ENCODE data around the gene ASTN2. TPM values are rescaled to one million over a fixed set of nuclear protein-coding genes. Genes with fewer than 3 reads are reported as not detected.

Gene ASTN2
- total RNA-seq, 4 donors from 2014 or later: 0.94 to 5.6 (median 3.7) TPM

- Histone ChIP-seq H3K9me3 (no peaks in the 10 kb centered on the region), H3K4me1 (peaks cover 4 to 5% of the 10 kb centered on the region in 2 donors), H3K27ac (no peak overlapping the region), H3K4me3 (replicated peaks in 1 of 3) (no peak overlapping the region), H3K36me3 (no peaks in the 10 kb centered on the region), H3K27me3 (no peaks in the 10 kb centered on the region)
- TF ChIP-seq CTCF (IDR thresholded peaks at IDR 0.05): no peak
- no peak for TF ChIP-seq POLR2A (IDR thresholded peaks at IDR 0.05)
- 75 to 87% methylated on average over 2 of the region's 2 CpGs for WGBS, 2 donors
- intact Hi-C loops (cut with DNase I): loop anchor here (10.0 kb wide), 1 partner anchor 1063 kb away; no protein-coding TSS in a partner anchor
- DNase-seq: no peak
These were observed 756.6 kb downstream of the ASTN2 start for GRCh38 chr9:116658265-116658664.

DNA sequence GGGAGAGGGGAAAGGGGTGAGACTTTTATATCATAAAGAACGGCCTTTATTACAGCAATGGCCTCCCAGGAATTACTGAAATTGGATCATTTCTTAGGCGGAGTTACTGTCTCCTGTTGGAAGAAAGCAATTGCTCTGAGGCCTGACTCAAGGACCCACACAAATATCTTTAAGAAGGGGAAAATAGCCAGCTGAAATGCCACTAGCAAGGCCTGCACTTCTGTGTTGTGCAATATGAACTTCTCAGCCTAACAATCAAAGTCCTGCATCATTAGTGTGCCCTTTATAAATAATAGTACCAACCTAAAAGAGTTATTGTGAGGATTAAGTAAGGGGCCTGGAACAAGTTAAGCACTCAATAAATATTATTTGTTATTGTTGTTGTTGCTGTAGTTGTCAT is 757.9 kb downstream of the ASTN2 start:
- WGBS, 2 donors: 71 to 73% methylated on average over 2 of the region's 2 CpGs
- DNase-seq: no peak
- no peaks in the 10 kb centered on the region for H3K36me3 ChIP-seq
- H3K4me3 ChIP-seq (replicated peaks in 1 of 3): no peak overlapping the region
- intact Hi-C loops (cut with DNase I): loop anchor here (10.0 kb wide), 1 partner anchor 1062 kb away; no protein-coding TSS in a partner anchor
- peaks cover 4 to 5% of the 10 kb centered on the region in 2 donors for H3K4me1 ChIP-seq
- TF ChIP-seq POLR2A (IDR thresholded peaks at IDR 0.05): no peak
- no peak for TF ChIP-seq CTCF (IDR thresholded peaks at IDR 0.05)
- no peaks in the 10 kb centered on the region for H3K9me3 ChIP-seq
- H3K27me3 ChIP-seq: no peaks in the 10 kb centered on the region
- peak overlapping the region in 1 of 3 donors; percentile 24 for H3K27ac ChIP-seq

DNA sequence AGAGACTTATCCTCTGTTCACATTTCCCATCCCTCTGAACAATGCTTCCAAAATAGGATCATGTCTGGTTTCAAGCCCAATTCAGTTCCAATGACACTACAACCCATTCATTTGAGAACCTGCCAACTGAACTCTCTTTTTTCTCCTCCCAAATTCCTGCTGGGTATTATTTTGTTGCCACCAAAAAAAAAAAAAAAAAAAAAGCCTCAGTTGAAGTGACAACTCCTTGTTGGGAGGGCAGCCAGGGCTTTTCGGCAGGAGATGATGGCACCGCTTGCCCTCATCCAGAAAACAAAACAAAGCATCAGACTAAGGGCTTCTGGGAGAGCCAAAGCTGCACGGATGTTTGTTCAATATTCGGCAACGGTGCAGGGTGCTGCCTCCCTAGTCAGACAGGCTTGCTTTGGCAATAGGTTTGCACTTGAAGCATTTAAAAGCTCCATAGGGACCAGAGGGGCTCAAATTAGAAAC is 758.3 kb downstream of the ASTN2 start:
- no peaks in the 10 kb centered on the region for H3K36me3 ChIP-seq
- TF ChIP-seq POLR2A (IDR thresholded peaks at IDR 0.05) (no peak), CTCF (IDR thresholded peaks at IDR 0.05) (no peak)
- H3K4me3 ChIP-seq (replicated peaks in 1 of 3): no peak overlapping the region
- H3K9me3 ChIP-seq: no peaks in the 10 kb centered on the region
- H3K27ac ChIP-seq: peak overlapping the region in 1 of 3 donors; percentile 24
- no peaks in the 10 kb centered on the region for H3K27me3 ChIP-seq
- peaks cover 4 to 5% of the 10 kb centered on the region in 2 donors for H3K4me1 ChIP-seq
- peak; percentile 30 to 31 for DNase-seq
- 14 to 26% methylated on average over 5 of the region's 5 CpGs for WGBS, 2 donors
- intact Hi-C loops (cut with DNase I): loop anchor here (10.0 kb wide), 1 partner anchor 1062 kb away; no protein-coding TSS in a partner anchor

- no peaks in the 10 kb centered on the region for H3K9me3 ChIP-seq
- 69 to 73% methylated on average over 3 of the region's 3 CpGs for WGBS, 2 donors
- H3K27me3 ChIP-seq: no peaks in the 10 kb centered on the region
- intact Hi-C loops (cut with DNase I): loop anchor here (10.0 kb wide), 1 partner anchor 1059 kb away; no protein-coding TSS in a partner anchor
- peaks cover 4 to 5% of the 10 kb centered on the region in 2 donors for H3K4me1 ChIP-seq
- H3K36me3 ChIP-seq: no peaks in the 10 kb centered on the region
- no peak for DNase-seq
- no peak overlapping the region for H3K4me3 ChIP-seq (replicated peaks in 1 of 3)
- H3K27ac ChIP-seq: no peak overlapping the region
- TF ChIP-seq POLR2A (IDR thresholded peaks at IDR 0.05): no peak
- TF ChIP-seq CTCF (IDR thresholded peaks at IDR 0.05): no peak
These were observed 760.9 kb downstream of the ASTN2 start for GRCh38 chr9:116654059-116654355.

GRCh38 chr9:116653348-116654058 is 761.4 kb downstream of the ASTN2 start:
- H3K27me3 ChIP-seq: no peaks in the 10 kb centered on the region
- H3K4me3 ChIP-seq (replicated peaks in 1 of 3): no peak overlapping the region
- H3K27ac ChIP-seq: peak overlapping the region in 1 of 3 donors; percentile 19
- H3K4me1 ChIP-seq: peaks cover 4 to 5% of the 10 kb centered on the region in 2 donors
- H3K36me3 ChIP-seq: no peaks in the 10 kb centered on the region
- WGBS, 2 donors: 86 to 88% methylated on average over 7 of the region's 7 CpGs
- TF ChIP-seq CTCF (IDR thresholded peaks at IDR 0.05) (no peak), POLR2A (IDR thresholded peaks at IDR 0.05) (no peak)
- intact Hi-C loops (cut with DNase I): loop anchor here (10.0 kb wide), 1 partner anchor 1059 kb away; no protein-coding TSS in a partner anchor
- H3K9me3 ChIP-seq: no peaks in the 10 kb centered on the region
- no peak for DNase-seq

Data from thyroid gland (tissue), 4 donors.